GM15510 (cell line): Measurements from ENCODE around the gene ZNF106.

Source experiments
- POLR2A ChIP-seq: IDR thresholded peaks from 3 replicates; pipeline ENCODE4 v1.6.1; 2011; ENCODE audit warnings: borderline replicate concordance; ENCODE audit not compliant: insufficient read length; ENCODE audit errors: extremely low read depth

Gene ZNF106

GRCh38 chr15:42490671-42491538 lies at the start of gene ZNF106:
TSS of gene ZNF106 (minus strand) at chr15:42491141. CDS start at chr15:42472289, 18,852 bp downstream.
- TF ChIP-seq POLR2A: peak; percentile 92

- TF ChIP-seq POLR2A: no peak
Observed at GRCh38 chr15:42533246-42533645, 42.3 kb upstream of the ZNF106 start.

- TF ChIP-seq POLR2A: no peak
Observed at GRCh38 chr15:42528970-42529369, 38.0 kb upstream of the ZNF106 start.

- no peak for TF ChIP-seq POLR2A
Observed at GRCh38 chr15:42523331-42523730, 32.4 kb upstream of the ZNF106 start.

- no peak for TF ChIP-seq POLR2A
Observed at GRCh38 chr15:42511007-42511391, 20.1 kb upstream of the ZNF106 start.

GRCh38 chr15:42510258-42511006 lies 19.5 kb upstream of the ZNF106 start:
- no peak for TF ChIP-seq POLR2A

GRCh38 chr15:42508263-42508690 lies 17.3 kb upstream of the ZNF106 start:
- no peak for TF ChIP-seq POLR2A

GRCh38 chr15:42507514-42507913 lies 16.6 kb upstream of the ZNF106 start:
- TF ChIP-seq POLR2A: no peak

- no peak for TF ChIP-seq POLR2A
Observed at GRCh38 chr15:42504631-42505030, 13.7 kb upstream of the ZNF106 start.

- no peak for TF ChIP-seq POLR2A
Observed at GRCh38 chr15:42503825-42504224, 12.9 kb upstream of the ZNF106 start.

GRCh38 chr15:42502477-42502876 lies 11.5 kb upstream of the ZNF106 start:
- TF ChIP-seq POLR2A: no peak

GRCh38 chr15:42499858-42500609 lies 9.1 kb upstream of the ZNF106 start:
- no peak for TF ChIP-seq POLR2A

- no peak for TF ChIP-seq POLR2A
Observed at GRCh38 chr15:42498212-42499068, 7.5 kb upstream of the ZNF106 start.
